CD8-positive, alpha-beta memory T cell (primary cell): ENCODE results near the gene SULT1C2. TPM values are rescaled to one million over a fixed set of nuclear protein-coding genes. Genes with fewer than 3 reads are reported as not detected.

ENCODE experiments used
- CTCF ChIA-PET: fragments of 350-600 bp; sonication (Branson Sonifier 250); formaldehyde crosslinking; loops from one replicate; lab custom pipeline; 2021; ENCODE audit warnings: antibody characterized with exemption; lab: Charles Lee
- POLR2A ChIA-PET: fragments of 350-600 bp; sonication (Branson Sonifier 250); formaldehyde crosslinking; loops from one replicate; lab custom pipeline; 2021; ENCODE audit warnings: antibody characterized with exemption; lab: Charles Lee
- DNase-seq, 5 donors: peaks; one replicate each; pipeline versions ENCODE4 v3.0.0 to v3.0.0-alpha.2; 2020 to 2022; ENCODE audit warnings: mixed read lengths in 1 of 5
- H3K27ac ChIP-seq: one replicate; pipeline ENCODE4 v1.7.0; 2013; ENCODE audit warnings: low read depth, mild to moderate bottlenecking, low read length, moderate library complexity
- H3K27me3 ChIP-seq: 2 replicates; pipeline ENCODE4 v1.7.0; 2013; ENCODE audit warnings: low read length, mild to moderate bottlenecking; ENCODE audit not compliant: insufficient read depth, poor library complexity, severe bottlenecking
- H3K36me3 ChIP-seq: 2 replicates; pipeline ENCODE4 v1.7.0; 2013; ENCODE audit warnings: mild to moderate bottlenecking, low read length, moderate library complexity; ENCODE audit not compliant: insufficient read depth
- H3K4me1 ChIP-seq: 2 replicates; pipeline ENCODE4 v1.7.0; 2013; ENCODE audit warnings: mild to moderate bottlenecking, low read length, moderate library complexity; ENCODE audit not compliant: insufficient read depth
- H3K4me3 ChIP-seq: 2 replicates; pipeline ENCODE4 v1.7.0; 2013; ENCODE audit warnings: mild to moderate bottlenecking, low read length
- H3K9me3 ChIP-seq: 2 replicates; pipeline ENCODE4 v1.7.0; 2013; ENCODE audit warnings: mild to moderate bottlenecking, low read length
- H3K27ac Mint-ChIP-seq, 8 donors: one replicate each; pipeline ENCODE4 v1.8.0; 2020 to 2021; ENCODE audit warnings: mixed read lengths in 8 of 8, mild to moderate bottlenecking in 6 of 8, inconsistent platforms in 3 of 8, moderate library complexity in 3 of 8
- H3K27me3 Mint-ChIP-seq, 2 donors: one replicate each; pipeline ENCODE4 v1.8.0; 2020 to 2021; ENCODE audit warnings: mixed read lengths in 2 of 2, mild to moderate bottlenecking in 1 of 2, moderate library complexity in 1 of 2
- H3K36me3 Mint-ChIP-seq, 3 donors: one replicate each; pipeline ENCODE4 v1.8.0; 2020 to 2021; ENCODE audit warnings: mixed read lengths in 3 of 3, inconsistent platforms in 1 of 3, mild to moderate bottlenecking in 1 of 3
- H3K4me1 Mint-ChIP-seq, 3 donors: one replicate each; pipeline ENCODE4 v1.8.0; 2020 to 2021; ENCODE audit warnings: mixed read lengths in 3 of 3, inconsistent platforms in 1 of 3, mild to moderate bottlenecking in 1 of 3
- H3K4me3 Mint-ChIP-seq, 7 donors: one replicate each; pipeline ENCODE4 v1.8.0; 2020 to 2021; ENCODE audit warnings: mixed read lengths in 7 of 7, mild to moderate bottlenecking in 6 of 7, moderate library complexity in 4 of 7, inconsistent platforms in 2 of 7
- H3K9me3 Mint-ChIP-seq, 5 donors: one replicate each; pipeline ENCODE4 v1.8.0; 2020 to 2022; ENCODE audit warnings: mixed read lengths in 5 of 5, mild to moderate bottlenecking in 3 of 5, moderate library complexity in 2 of 5, inconsistent platforms in 1 of 5
- polyA plus RNA-seq: library from polyadenylated mRNA; unstranded; fragments of 300-500 nt; fragmentation: Illumina TruSeq; gene quantifications from one replicate; pipeline ENCODE4 v1.2.3, GENCODE V29; 2021
- total RNA-seq, 2 experiments: library from RNA; stranded (reverse); gene quantifications; one replicate each; pipeline ENCODE4 v1.2.3, GENCODE V29; 2021

SULT1C2 gene
- total RNA-seq (not detected), polyA plus RNA-seq (not detected)

DNA sequence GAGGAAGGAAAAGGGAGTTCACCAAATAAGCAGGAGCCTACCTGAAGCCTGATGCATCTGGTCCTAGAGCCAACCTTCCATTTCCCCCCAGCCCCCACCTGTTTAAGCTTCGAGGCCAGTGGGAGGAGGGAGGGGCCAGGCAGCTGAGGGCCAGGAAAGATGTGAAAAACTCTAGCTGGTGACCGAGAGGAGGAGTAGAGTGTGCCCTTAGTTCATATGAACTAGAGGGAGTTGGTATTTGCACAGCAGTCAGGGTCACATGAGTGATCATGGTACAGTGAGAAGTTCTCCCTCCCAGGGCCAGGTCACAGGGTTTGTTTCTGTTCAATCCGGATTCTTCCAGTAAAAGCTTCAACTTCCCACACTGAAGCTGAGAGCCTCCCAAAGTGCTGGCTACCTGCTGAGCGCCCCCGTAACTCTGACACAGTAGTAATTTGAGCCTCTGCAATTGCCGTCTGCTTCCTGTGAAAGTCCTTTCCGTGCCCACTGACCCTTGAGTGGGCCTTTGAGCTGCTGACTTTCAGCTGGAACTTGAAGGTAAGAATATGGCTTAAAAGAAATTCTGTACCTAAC is at the start of gene SULT1C2:
TSS of gene SULT1C2 (plus strand) at position 362 of the 573 bp plus-strand sequence. CDS start 4,773 bp downstream, outside the sequence.
- Mint-ChIP-seq H3K27ac (no peak within 1 kb of the TSS), H3K4me3 (no peak within 1 kb of the TSS), H3K4me1 (no peaks in the 10 kb centered on the region), H3K27me3 (peaks cover 6 to 11% of the 10 kb centered on the region in 2 donors), H3K36me3 (peaks cover 0 to 3% (median 0%) of the 10 kb centered on the region in 3 donors), H3K9me3 (peaks cover 0 to 7% (median 0%) of the 10 kb centered on the region in 5 donors)
- CTCF ChIA-PET: no interaction called here
- POLR2A ChIA-PET: no interaction called here
- Histone ChIP-seq H3K4me3 (no peak within 1 kb of the TSS), H3K27ac (no peak within 1 kb of the TSS), H3K27me3 (no peaks in the 10 kb centered on the region), H3K36me3 (no peaks in the 10 kb centered on the region), H3K9me3 (no peaks in the 10 kb centered on the region), H3K4me1 (no peaks in the 10 kb centered on the region)
- DNase-seq: no peak

DNA sequence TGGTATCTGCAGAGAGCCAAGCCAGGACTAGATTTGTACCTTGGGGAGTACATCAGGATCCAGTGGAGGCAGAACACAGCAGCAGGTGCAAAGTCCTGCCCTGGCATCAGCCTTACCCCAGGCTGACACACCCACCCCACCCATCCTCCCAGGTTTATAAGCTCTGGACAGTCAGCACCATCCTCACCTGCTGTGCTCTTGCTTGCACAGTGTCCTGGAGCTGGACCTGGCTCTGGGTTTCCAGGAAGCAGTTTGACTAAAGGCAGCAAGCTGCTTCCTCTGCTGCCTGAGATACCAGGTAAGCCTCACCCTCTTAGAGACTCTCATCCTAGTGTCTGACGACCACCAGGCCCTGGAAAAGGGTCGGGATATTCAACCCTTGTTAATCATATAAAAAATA is 48.9 kb upstream of the SULT1C2 start, which contains the start of gene SULT1C3:
TSS of gene SULT1C3 (plus strand) at position 183 of the 400 bp plus-strand sequence. CDS start 7,227 bp downstream, outside the sequence.
- Mint-ChIP-seq H3K36me3 (no peaks in the 10 kb centered on the region), H3K27ac (peak within 1 kb of the TSS in 1 of 8 donors; percentile 38), H3K9me3 (peaks cover 10 to 20% (median 13%) of the 10 kb centered on the region in 5 donors), H3K4me3 (no peak within 1 kb of the TSS), H3K4me1 (no peaks in the 10 kb centered on the region), H3K27me3 (peaks cover 4 to 5% of the 10 kb centered on the region in 2 donors)
- DNase-seq: no peak
- no peaks in the 10 kb centered on the region for H3K36me3 ChIP-seq
- ChIA-PET POLR2A (interaction anchor here (0.6 kb wide), 1 partner anchor 1100 kb away, joined by 4 read pairs; no protein-coding TSS in a partner anchor), CTCF (no interaction called here)
- H3K27ac ChIP-seq: no peak within 1 kb of the TSS
- H3K9me3 ChIP-seq: no peaks in the 10 kb centered on the region
- no peaks in the 10 kb centered on the region for H3K27me3 ChIP-seq
- no peak within 1 kb of the TSS for H3K4me3 ChIP-seq
- H3K4me1 ChIP-seq: no peaks in the 10 kb centered on the region

DNA sequence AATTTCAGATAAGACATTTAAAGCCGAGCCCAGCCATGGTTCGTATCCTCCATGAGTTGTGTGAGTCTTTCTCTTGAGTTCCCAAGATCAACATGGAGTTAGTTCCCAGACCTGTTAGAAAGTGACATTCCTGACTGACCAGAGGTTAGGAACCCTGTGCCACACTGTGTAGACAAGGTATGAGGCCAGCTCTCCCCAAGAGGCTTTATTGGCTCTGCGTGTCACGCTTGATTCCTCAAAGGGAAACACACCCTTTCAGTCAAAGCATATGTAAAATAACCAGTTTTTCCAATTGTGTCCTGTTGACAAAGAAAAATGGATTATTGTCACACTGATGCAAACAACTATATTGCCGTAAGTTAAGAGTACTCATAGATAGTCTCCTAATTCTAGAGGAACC is 47.7 kb upstream of the SULT1C2 start:
- H3K4me1 Mint-ChIP-seq: no peaks in the 10 kb centered on the region
- POLR2A ChIA-PET: no interaction called here
- H3K36me3 Mint-ChIP-seq: no peaks in the 10 kb centered on the region
- H3K27ac ChIP-seq: no peak overlapping the region
- no peaks in the 10 kb centered on the region for H3K4me1 ChIP-seq
- no peaks in the 10 kb centered on the region for H3K36me3 ChIP-seq
- H3K4me3 Mint-ChIP-seq: no peak overlapping the region
- CTCF ChIA-PET: no interaction called here
- H3K9me3 ChIP-seq: no peaks in the 10 kb centered on the region
- peaks cover 11 to 20% (median 12%) of the 10 kb centered on the region in 5 donors for H3K9me3 Mint-ChIP-seq
- H3K27ac Mint-ChIP-seq: no peak overlapping the region
- no peaks in the 10 kb centered on the region for H3K27me3 ChIP-seq
- H3K27me3 Mint-ChIP-seq: peaks cover 4 to 7% of the 10 kb centered on the region in 2 donors
- no peak overlapping the region for H3K4me3 ChIP-seq
- no peak for DNase-seq

DNA sequence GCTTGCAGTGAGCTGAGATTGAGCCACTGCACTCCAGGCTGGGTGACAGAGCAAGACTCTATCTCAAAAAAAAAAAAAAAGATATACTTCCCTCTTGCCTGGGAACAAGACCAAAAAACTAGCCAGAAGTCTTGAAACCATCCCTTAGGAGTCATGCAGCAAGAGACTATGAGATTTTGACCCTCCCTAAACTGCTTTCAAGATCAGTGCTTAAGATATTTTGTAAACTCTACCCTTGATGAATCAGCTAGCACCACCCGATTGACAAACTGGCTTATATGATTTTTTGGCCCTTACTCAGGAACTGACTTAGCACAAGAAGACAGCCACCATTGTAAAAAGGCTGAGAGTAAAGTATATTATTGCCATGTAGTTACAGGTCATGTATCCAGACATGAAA is 45.1 kb upstream of the SULT1C2 start:
- Histone ChIP-seq H3K9me3 (no peaks in the 10 kb centered on the region), H3K27me3 (no peaks in the 10 kb centered on the region), H3K4me3 (no peak overlapping the region), H3K36me3 (no peaks in the 10 kb centered on the region), H3K4me1 (no peaks in the 10 kb centered on the region), H3K27ac (no peak overlapping the region)
- Mint-ChIP-seq H3K27me3 (peaks cover 5 to 8% of the 10 kb centered on the region in 2 donors), H3K4me3 (no peak overlapping the region), H3K9me3 (peaks cover 0 to 10% (median 6%) of the 10 kb centered on the region in 5 donors), H3K4me1 (no peaks in the 10 kb centered on the region), H3K36me3 (no peaks in the 10 kb centered on the region), H3K27ac (no peak overlapping the region)
- ChIA-PET CTCF (no interaction called here), POLR2A (no interaction called here)
- DNase-seq: no peak

DNA sequence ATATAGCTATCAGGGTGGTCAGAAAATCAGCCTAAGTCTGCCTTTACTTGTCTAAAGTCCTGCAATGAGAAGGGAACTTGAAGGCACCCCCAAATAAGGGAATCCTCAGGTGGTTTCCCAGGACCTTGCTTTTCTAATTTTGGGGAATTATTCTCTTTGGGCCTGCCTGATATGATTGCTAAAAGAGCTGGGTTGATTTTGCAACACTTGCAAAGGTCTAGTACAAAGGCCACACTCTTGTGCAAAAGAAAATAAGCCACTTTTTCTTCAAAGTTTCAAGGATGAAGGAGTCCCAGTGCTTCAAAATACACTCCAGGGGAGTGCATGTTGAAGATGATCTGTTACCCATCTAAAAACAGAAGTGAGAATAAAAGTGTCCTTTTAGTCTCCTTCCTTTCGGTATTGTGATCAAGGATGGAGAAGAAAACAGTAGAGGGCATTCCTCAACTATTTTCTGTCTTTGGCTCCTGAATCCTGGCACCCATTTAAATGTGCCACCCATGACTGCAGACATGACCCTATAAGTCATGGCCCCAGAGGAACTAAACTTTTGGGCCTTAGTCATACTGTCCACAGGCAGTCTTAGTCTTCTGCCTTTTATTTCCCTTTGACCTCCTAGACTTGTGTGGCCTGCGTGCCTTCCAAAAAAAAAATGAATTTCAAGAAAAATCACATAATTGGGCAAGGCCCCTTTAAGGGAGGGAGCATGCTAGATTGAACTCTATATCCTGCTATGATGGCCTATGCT is 43.9 kb upstream of the SULT1C2 start:
- no peak overlapping the region for H3K4me3 Mint-ChIP-seq
- peaks cover 0 to 10% (median 6%) of the 10 kb centered on the region in 5 donors for H3K9me3 Mint-ChIP-seq
- Histone ChIP-seq H3K36me3 (no peaks in the 10 kb centered on the region), H3K27me3 (no peaks in the 10 kb centered on the region), H3K4me3 (no peak overlapping the region), H3K9me3 (no peaks in the 10 kb centered on the region), H3K4me1 (no peaks in the 10 kb centered on the region), H3K27ac (no peak overlapping the region)
- no peaks in the 10 kb centered on the region for H3K4me1 Mint-ChIP-seq
- H3K27ac Mint-ChIP-seq: no peak overlapping the region
- peaks cover 5 to 7% of the 10 kb centered on the region in 2 donors for H3K27me3 Mint-ChIP-seq
- no peak for DNase-seq
- H3K36me3 Mint-ChIP-seq: no peaks in the 10 kb centered on the region
- ChIA-PET CTCF (no interaction called here), POLR2A (no interaction called here)

DNA sequence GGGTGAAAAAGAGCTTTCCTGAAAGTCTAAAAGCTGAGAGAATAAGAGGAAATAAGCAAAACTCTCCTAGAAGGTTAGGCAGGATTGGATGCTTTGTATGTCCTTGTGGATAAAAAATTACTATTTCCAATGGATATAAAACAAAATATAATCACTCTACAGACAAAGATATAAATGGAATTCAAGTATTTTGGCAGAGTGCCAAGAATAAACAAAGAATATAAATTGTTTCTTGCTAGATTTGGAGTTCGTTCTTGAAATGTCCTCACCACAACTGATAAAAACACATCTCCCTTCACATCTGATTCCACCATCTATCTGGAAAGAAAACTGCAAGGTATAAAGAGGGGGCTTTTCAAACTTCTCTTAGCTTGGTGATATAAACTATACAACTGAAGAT is 35.6 kb upstream of the SULT1C2 start:
- POLR2A ChIA-PET: no interaction called here
- H3K9me3 Mint-ChIP-seq: no peaks in the 10 kb centered on the region
- H3K27ac ChIP-seq: no peak overlapping the region
- H3K27ac Mint-ChIP-seq: no peak overlapping the region
- no peaks in the 10 kb centered on the region for H3K9me3 ChIP-seq
- H3K4me3 ChIP-seq: no peak overlapping the region
- no peak overlapping the region for H3K4me3 Mint-ChIP-seq
- CTCF ChIA-PET: no interaction called here
- no peaks in the 10 kb centered on the region for H3K27me3 ChIP-seq
- H3K36me3 ChIP-seq: no peaks in the 10 kb centered on the region
- no peaks in the 10 kb centered on the region for H3K36me3 Mint-ChIP-seq
- DNase-seq: no peak
- no peaks in the 10 kb centered on the region for H3K4me1 ChIP-seq
- H3K27me3 Mint-ChIP-seq: peaks cover 0 to 7% of the 10 kb centered on the region in 2 donors
- H3K4me1 Mint-ChIP-seq: no peaks in the 10 kb centered on the region

DNA sequence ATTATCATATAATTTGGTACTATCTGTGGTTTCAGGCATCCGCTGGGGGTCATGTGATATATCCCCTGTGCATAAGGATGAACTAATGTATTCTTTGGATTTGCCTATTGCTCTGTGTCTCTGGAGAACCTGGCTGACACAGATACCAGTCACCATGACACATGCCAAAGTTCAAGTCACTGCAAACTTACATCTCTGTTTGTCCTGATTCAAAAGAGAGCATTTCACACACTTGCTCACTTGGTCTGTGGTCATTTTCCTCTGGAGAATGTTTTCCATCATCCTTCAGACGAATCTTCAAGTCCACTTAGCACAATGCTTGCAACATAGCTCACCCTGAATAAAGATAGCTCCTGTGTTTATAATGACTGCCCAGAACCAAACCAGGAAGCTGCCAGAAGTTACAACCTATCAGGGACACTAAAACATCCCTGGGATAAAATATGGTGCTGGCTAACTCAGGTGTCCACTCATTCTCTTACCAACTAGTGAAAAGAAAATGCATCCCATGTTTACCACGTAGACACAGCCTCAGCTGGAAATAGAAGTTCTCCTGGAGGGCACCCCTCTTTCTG is 30.9 kb upstream of the SULT1C2 start:
- no peaks in the 10 kb centered on the region for H3K4me1 Mint-ChIP-seq
- Histone ChIP-seq H3K9me3 (no peaks in the 10 kb centered on the region), H3K36me3 (no peaks in the 10 kb centered on the region), H3K4me1 (no peaks in the 10 kb centered on the region), H3K27me3 (no peaks in the 10 kb centered on the region), H3K4me3 (no peak overlapping the region), H3K27ac (no peak overlapping the region)
- POLR2A ChIA-PET: no interaction called here
- H3K9me3 Mint-ChIP-seq: no peaks in the 10 kb centered on the region
- H3K36me3 Mint-ChIP-seq: no peaks in the 10 kb centered on the region
- peaks cover 3 to 5% of the 10 kb centered on the region in 2 donors for H3K27me3 Mint-ChIP-seq
- no peak for DNase-seq
- H3K27ac Mint-ChIP-seq: no peak overlapping the region
- H3K4me3 Mint-ChIP-seq: no peak overlapping the region
- CTCF ChIA-PET: no interaction called here

DNA sequence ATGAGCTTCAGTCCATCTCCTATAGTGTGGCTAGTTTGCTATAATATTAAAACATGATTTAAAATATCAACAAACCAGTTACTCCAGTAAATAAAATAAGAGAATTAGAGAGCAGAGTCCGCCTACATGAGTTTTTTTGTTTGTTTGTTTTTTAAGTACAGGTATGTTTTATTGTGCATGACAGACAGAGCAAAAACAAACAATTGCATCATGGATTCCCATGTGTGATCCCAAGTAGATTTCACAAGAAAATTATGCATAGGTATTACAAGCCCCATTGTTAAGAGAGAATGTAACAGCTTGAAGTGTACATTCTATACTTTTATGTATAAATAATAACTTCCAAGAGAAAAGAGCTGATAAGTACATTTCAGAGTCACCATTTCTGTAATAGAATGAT is 27.9 kb upstream of the SULT1C2 start:
- H3K27me3 Mint-ChIP-seq: peaks cover 5 to 10% of the 10 kb centered on the region in 2 donors
- Histone ChIP-seq H3K4me1 (no peaks in the 10 kb centered on the region), H3K9me3 (no peaks in the 10 kb centered on the region), H3K4me3 (no peak overlapping the region), H3K27ac (no peak overlapping the region), H3K27me3 (peaks cover 4% of the 10 kb centered on the region), H3K36me3 (no peaks in the 10 kb centered on the region)
- no peaks in the 10 kb centered on the region for H3K9me3 Mint-ChIP-seq
- H3K27ac Mint-ChIP-seq: no peak overlapping the region
- ChIA-PET POLR2A (no interaction called here), CTCF (no interaction called here)
- H3K36me3 Mint-ChIP-seq: no peaks in the 10 kb centered on the region
- DNase-seq: no peak
- no peak overlapping the region for H3K4me3 Mint-ChIP-seq
- no peaks in the 10 kb centered on the region for H3K4me1 Mint-ChIP-seq
